ENCODE results near the gene NPY2R. TPM values are rescaled to one million over a fixed set of nuclear protein-coding genes. Genes with fewer than 3 reads are reported as not detected.

Gene NPY2R
- total and polyA plus RNA-seq, 2 donors (not counting 1 experiment from before 2014, with no cell fraction given) = not detected

DNA sequence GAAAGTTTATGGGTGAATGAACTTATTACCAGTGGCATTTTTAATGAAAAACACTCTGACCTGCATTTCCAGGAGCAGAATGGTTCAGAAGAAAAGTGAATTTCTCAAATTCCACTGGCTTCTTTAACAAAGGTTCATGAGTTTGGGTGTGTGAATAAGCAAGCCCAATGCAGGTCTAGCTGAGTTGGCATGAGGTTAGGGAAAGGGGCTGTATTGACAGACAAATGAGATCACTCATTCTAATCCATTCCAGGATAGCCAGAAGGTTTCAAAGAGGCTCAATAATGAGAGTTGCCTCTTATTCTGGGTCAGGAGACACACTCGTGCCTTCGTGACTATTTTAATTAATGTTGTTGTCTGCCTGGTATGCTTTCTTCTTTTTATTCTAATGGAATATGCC, 43.7 kb upstream of the NPY2R start:
- Histone ChIP-seq H3K27ac (ENCODE audit: low read length in 2 of 2) (no peak overlapping the region), H3K9ac (ENCODE audit: low read length) (no peak overlapping the region), H2AFZ (ENCODE audit: insufficient read depth, low read depth, low read length, poor library complexity, severe bottlenecking) (no peak overlapping the region), H3K27me3 (replicated peaks in 1 of 4; ENCODE audit: control extremely low read depth in 1 of 4, control insufficient read depth in 3 of 4, insufficient read depth in 4 of 4, low read length in 3 of 4) (no peaks in the 10 kb centered on the region), H3K79me2 (ENCODE audit: control insufficient read depth, insufficient read depth, low read length) (no peaks in the 10 kb centered on the region), H3K4me2 (replicated peaks; ENCODE audit: low read depth, low read length, poor library complexity, severe bottlenecking) (no peak overlapping the region), H3K36me3 (replicated peaks in 1 of 2; ENCODE audit: control extremely low read depth in 1 of 2, control insufficient read depth in 1 of 2, extremely low read depth in 1 of 2, insufficient read depth in 2 of 2, low read length in 1 of 2) (no peaks in the 10 kb centered on the region), H3K4me1 (ENCODE audit: control insufficient read depth in 2 of 2, insufficient read depth in 2 of 2, low read length in 2 of 2) (no peaks in the 10 kb centered on the region), H3K4me3 (ENCODE audit: control extremely low read depth in 1 of 5, extremely low read depth in 1 of 5, insufficient read depth in 1 of 5, low read depth in 2 of 5, low read length in 4 of 5) (no peak overlapping the region), H3K9me3 (ENCODE audit: control extremely low read depth in 1 of 3, control insufficient read depth in 2 of 3, insufficient read depth in 1 of 3, low read length in 2 of 3) (peaks cover 0 to 3% (median 0%) of the 10 kb centered on the region in 3 donors), H4K20me1 (ENCODE audit: control insufficient read depth, insufficient read depth, low read length, poor library complexity, severe bottlenecking) (no peaks in the 10 kb centered on the region)
- no peak for TF ChIP-seq EZH2 (IDR thresholded peaks at IDR 0.05; ENCODE audit: borderline replicate concordance, insufficient read depth, low read depth, low read length, poor library complexity, severe bottlenecking)
- ATAC-seq (ENCODE audit: low read depth) (no peak), DNase-seq (no peak)
- POLR2A ChIA-PET = no interaction called here
- intact Hi-C loops (cut with micrococcal nuclease) = no loop called here
- H3K9me3 Mint-ChIP-seq (ENCODE audit: insufficient read depth) = no peaks in the 10 kb centered on the region
- H3K27ac Mint-ChIP-seq = no peak overlapping the region
- no CpG with 5 or more reads among the region's 2 CpGs for WGBS (ENCODE audit: insufficient coverage)
- CTCF ChIA-PET = no interaction called here
- H3K4me3 Mint-ChIP-seq = no peak overlapping the region
- no peaks in the 10 kb centered on the region for H3K27me3 Mint-ChIP-seq
- no peaks in the 10 kb centered on the region for H3K4me1 Mint-ChIP-seq

DNA sequence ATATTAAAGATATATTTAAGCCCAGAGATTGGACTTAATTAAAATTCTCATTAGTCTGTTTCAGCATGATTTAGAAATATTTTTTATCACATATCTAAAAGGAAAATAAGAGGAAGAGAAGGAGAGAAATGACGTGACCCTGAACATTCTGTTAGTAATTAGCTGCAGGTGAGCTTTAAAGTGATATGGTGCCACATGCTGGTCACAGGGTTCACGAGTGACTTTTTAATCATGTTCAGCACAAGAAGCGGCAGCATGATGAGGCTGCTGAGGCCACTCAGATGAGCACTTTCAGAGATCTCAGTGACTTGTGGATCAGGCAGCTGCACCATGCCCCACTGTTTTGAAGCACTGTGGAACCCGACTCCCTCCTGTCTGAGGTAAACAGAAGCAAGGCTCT, 37.9 kb upstream of the NPY2R start:
- no peak for DNase-seq
- TF ChIP-seq CTCF (IDR thresholded peaks at IDR 0.05) (no peak), EZH2 (IDR thresholded peaks at IDR 0.05; ENCODE audit: borderline replicate concordance, insufficient read depth, low read depth, low read length, poor library complexity, severe bottlenecking) (no peak)
- intact Hi-C loops (cut with micrococcal nuclease) = no loop called here
- WGBS (ENCODE audit: insufficient coverage) = 89% methylated on average over 3 of the region's 4 CpGs
- Mint-ChIP-seq H3K4me1 (no peaks in the 10 kb centered on the region), H3K27me3 (no peaks in the 10 kb centered on the region), H3K4me3 (no peak overlapping the region), H3K27ac (no peak overlapping the region), H3K9me3 (ENCODE audit: insufficient read depth) (peaks cover 2% of the 10 kb centered on the region)
- Histone ChIP-seq H3K27me3 (replicated peaks in 1 of 4; ENCODE audit: control extremely low read depth in 1 of 4, control insufficient read depth in 3 of 4, insufficient read depth in 4 of 4, low read length in 3 of 4) (no peaks in the 10 kb centered on the region), H3K9me3 (ENCODE audit: control extremely low read depth in 1 of 3, control insufficient read depth in 2 of 3, insufficient read depth in 1 of 3, low read length in 2 of 3) (peaks cover 0 to 4% (median 0%) of the 10 kb centered on the region in 3 donors), H3K36me3 (replicated peaks in 1 of 2; ENCODE audit: control extremely low read depth in 1 of 2, control insufficient read depth in 1 of 2, extremely low read depth in 1 of 2, insufficient read depth in 2 of 2, low read length in 1 of 2) (no peaks in the 10 kb centered on the region), H3K4me2 (replicated peaks; ENCODE audit: low read depth, low read length, poor library complexity, severe bottlenecking) (no peak overlapping the region), H2AFZ (ENCODE audit: insufficient read depth, low read depth, low read length, poor library complexity, severe bottlenecking) (no peak overlapping the region), H3K4me3 (ENCODE audit: control extremely low read depth in 1 of 5, extremely low read depth in 1 of 5, insufficient read depth in 1 of 5, low read depth in 2 of 5, low read length in 4 of 5) (no peak overlapping the region), H3K27ac (ENCODE audit: low read length in 2 of 2) (no peak overlapping the region), H3K9ac (ENCODE audit: low read length) (no peak overlapping the region), H3K4me1 (ENCODE audit: control insufficient read depth in 2 of 2, insufficient read depth in 2 of 2, low read length in 2 of 2) (no peaks in the 10 kb centered on the region), H4K20me1 (ENCODE audit: control insufficient read depth, insufficient read depth, low read length, poor library complexity, severe bottlenecking) (no peaks in the 10 kb centered on the region), H3K79me2 (ENCODE audit: control insufficient read depth, insufficient read depth, low read length) (no peaks in the 10 kb centered on the region)
- no peak for ATAC-seq (ENCODE audit: low read depth)
- ChIA-PET CTCF (no interaction called here), POLR2A (no interaction called here)
